SIG-M5 treated with dmso at 0.1 percent for 504 hours (cell line): ENCODE measurements around the gene SMYD2.
"Not testable (repeated sequence)": the region's sequence is repeated elsewhere in the genome, so short reads cannot be mapped to it uniquely, and the experiment has no call there.

Source experiments
- DNase-seq: peaks from one replicate; lab custom pipeline; 2025; ENCODE audit not compliant: unreplicated experiment; lab: John Stamatoyannopoulos, UW

Gene SMYD2

GRCh38 chr1:214271174-214271858, 9.6 kb upstream of the SMYD2 start:
- DNase-seq = no peak

DNA sequence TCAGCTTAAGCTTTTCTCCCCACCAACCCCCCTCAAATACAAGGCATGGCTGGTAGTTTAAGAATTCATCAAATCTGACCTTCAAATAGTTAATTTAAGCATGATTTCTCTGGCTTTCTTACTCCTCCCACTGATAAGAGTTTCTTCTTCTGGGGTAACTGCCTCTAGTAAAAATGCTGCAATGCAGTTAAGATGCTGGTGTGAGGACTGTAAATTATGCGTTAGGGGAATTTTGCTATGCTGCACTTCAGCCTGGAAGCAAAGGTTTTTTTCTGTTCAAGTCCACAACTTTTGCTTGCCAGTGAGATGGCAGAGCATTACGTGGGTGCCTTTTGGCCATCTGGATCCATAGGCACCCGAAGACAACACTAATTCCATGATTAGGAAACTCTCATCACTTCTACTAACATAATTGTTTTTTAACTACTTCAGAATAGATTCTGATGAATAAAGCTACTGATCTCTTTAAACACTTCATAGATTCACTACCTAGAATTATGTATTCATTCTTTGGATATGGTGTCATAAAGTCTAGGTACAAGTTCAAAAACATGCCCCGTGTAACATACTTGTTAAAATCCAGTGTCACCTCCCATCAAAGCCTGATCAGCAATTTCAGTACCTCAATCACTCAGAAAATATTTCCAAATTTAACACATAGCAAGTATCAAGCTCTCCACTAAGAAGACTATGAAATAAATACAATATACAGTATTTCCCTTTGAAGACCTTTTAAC, 8.8 kb upstream of the SMYD2 start:
- DNase-seq = no peak

DNA sequence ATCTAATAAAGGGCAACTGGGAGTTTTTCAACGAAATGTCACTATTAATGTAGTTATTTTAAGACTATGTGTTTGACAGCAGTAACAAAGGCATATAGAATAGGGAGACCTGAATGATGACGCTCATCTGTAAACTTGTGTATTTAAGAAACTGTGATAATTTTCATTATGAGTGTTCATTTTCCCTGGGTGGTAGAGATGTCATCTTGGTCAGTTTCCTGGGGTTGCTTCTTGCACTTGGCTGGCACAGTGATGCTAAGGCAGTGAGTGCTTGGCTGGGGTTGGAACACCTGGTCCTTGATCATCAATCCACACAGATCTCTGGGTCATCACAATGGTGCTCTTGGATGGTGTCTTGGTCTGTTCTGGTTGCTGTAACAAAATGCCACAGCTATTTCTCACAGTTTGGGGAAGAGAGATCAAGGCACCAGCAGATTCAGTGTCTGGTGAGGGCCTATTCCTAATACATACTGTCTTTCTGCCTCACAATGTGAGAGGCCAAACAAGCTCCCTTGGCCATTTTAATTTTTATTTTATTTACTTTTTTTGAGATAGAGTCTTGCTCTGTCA, 7.9 kb upstream of the SMYD2 start:
- no peak for DNase-seq

DNA sequence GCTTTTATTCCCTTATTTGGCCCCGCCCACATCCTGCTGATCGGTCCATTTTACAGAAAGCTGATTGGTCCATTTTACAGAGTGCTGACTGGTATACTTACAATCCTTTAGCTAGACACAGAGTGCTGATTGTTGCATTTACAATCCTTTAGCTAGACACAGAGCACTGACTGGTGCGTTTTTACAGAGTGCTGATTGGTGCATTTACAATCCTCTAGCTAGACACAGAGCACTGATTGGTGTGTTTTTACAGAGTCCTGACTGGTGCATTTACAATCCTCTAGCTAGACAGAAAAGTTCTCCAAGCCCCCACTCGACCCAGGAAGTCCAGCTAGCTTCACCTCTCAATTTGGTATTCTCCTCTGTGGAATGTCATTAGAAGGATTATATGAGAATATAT, 5.3 kb upstream of the SMYD2 start:
- not testable (repeated sequence) for DNase-seq

DNA sequence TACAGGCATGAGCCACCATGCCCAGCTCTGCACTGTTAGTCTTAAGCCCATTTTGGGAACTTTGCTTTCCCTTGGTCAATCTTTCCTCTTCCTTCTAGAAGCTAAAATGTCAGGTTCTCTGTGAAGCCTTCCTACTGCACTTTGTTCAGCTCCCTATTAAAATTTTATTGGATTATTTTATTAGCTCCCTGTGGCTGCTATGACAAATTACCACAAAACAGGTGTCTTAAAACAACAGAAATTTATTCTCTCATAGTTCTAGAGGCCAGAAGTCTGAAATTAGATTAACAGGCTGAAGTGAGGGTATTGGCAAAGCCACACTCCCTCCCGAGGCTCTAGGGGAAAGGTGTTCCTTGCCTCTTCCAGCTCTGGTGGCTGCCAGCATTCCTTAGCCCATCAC, 4.2 kb upstream of the SMYD2 start:
- DNase-seq = no peak

DNA sequence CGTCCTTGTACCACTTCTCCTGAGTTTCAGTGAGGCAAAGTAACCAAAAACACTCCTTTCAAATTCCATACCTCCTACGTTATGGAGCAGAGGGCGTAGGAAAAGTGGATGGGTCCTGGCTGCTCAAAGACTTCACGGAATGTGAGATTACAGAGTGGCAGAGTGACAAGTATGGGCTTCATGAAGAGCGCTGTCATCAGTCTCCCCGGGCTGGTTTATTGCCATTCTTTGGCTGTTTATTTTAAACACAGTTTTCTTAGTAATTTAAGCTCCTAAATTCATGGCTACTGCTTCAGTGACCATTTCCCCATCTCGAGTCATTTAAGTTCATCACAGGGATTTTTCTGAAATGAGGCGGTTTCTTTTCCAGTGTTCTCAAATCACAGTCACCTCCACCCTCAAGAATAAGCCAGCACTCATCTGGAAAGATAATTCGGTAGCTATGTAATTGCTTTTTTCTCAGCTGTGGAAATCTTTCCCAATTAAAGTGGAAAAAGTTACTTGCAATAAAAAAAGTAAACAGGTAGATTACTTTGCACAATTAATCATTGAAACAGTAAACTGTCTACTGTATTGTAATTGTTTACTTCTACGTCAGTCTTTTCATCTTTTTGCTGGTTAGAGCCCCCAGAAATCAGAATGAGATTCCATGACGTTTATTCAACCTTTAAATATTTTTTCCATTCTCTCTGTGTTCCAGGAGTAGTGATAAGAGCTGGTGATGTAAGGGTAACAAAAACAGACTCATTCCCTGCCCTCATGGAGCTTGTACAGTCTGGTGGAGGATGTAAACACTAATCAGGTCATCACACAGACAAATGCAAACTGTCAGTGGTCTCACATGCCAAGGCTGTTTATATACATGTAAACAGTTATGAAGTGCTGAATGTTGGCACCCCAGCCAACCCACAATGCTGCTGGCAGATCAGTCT, 3.0 kb upstream of the SMYD2 start:
- DNase-seq = no peak

- DNase-seq = peak; percentile 65
Measured at GRCh38 chr1:214280386-214281020, 456 bp upstream of the SMYD2 start.

DNA sequence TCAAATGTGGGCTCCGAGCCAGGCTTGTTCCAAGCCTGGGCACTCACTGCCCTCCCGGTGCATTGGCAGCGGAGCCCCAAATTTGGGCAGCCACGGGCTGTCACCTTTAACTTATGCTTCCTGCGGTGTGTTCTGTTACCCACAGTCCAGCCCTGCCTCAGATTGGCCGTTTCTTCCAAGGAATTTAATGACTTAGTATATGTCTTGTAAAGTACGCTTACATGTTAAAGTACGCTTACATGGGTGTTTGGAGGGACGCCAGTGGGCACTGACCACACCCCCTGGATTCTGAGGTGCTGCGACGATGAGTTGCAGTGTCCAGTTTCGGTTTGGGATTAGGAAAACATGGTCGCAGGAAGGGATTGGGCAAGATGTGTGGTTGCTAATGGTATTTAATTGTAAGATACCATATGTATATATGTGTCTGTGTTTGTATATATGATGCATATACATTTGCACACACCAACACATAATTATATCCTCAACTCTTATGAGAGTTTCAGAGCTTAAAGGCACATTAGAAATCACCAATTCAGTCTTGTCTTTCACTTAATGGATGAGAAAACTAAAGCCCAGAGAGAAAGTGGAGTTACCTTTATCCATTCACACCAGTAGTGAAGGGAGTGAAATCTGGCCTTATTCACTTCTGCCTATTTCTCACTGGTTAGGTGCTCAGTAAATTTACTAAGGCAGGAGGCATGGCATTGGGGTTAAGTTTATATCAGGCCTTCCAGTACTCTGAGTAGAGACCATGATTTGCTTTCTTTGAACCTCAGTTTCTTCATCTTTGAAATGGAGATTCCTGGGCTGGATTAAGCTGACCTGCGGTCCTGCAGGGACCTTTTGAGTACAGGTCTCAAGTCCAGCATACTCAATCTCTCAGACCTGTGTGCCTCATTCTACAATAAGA, 1.0 kb downstream of the SMYD2 start:
- peak; percentile 44 for DNase-seq

DNA sequence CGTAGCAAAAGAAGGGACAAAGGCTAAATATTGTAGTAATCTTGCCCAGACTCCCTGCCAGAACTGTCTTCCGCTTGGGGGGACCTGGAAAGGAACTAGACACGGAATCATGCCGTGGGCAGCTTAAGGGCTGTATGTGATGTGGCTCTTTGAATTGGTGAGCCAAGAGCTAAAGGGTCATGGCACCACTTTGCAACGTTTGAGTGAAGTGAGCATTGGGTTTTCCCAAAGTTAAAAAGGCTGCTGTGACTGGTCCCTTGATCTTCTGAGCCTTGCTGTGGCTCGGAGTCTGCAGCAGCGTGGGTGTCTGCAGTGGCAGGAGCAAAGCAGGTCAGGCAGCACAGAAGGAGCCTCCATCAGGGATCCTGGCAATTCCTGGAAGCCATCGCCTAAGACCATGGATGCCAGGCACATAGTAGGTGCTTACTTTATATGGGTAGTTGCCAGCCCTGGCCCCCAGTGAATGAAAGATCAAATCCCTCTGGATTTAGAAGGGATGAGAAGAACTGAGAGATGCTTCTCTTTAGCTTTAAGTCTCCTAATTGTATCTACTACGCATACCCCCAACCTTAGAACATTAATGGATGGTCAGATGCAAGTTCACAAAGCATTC, 1.8 kb downstream of the SMYD2 start:
- no peak for DNase-seq

DNA sequence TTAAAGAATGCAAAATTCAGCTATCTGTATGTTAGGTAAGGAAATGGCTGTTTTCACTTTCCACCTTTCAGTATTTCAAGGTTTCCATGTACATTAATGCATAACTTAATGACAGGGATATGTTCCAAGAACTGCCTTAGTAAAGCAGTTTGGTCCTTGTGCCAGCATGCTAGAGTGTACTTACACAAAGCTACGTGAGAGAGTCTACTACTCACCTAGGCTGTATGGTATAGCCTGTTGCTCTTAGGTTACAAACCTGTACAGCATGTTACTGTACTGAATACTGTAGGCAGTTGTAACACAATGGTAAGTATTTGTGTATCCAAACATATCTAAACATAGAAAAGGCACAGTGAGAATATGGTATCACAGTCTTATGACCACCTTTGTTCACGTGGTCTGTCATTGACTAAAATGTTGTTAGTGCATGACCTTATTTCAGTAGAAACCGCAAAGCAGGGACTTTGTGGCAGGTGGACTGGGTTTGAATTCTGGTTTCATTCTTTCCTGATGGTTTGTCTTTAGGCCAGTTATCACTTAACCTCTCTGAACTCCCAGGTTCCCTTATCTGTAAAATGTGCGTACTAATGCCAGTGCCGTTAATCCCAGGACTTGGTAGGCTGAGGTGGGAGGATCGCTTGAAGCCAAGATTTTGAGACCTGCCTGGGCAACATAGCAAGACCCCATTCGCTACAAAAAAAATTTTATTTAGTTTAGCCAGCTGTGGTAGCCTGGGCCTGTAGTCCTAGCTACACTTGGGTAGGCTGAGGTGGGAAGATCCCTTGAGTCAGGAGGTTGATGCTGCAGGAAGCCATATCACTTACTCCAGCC, 4.9 kb downstream of the SMYD2 start:
- DNase-seq = no peak

- DNase-seq = no peak
Measured at GRCh38 chr1:214287884-214288283, 6.9 kb downstream of the SMYD2 start.

DNA sequence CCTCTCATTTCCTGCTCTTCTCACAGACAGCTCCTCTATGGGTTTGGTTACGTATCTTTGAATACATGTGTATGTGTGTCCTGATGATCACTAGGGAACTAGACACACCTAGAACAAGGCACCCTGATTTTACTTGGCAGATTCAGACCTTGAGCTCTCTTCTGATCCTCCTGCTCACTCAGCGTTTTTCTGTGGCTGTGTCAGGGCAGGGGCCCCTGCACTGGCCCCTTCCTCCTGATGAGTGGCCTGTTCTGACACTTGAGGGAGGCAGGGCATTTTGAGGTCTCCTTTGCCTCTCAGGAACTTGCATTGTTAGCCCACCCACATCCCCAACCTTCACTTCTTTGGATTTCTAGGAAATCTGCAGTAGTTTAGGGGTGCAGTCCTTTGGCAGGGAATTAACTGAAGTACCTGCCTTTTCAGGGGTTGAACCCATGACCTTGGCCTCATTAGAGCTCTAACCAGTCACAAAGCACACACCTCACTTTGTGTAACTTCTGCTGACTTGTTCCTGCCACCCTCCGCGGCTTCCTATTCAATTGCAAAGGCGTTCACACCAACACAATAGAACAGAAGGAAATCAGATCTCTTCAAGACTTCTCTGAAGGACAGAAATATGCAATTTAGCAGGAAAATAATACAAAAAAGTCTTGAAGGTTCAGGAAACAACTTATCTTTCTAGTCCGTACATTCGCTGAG, 8.8 kb downstream of the SMYD2 start:
- no peak for DNase-seq

- DNase-seq = no peak
Measured at GRCh38 chr1:214290424-214291037, 9.6 kb downstream of the SMYD2 start.

- DNase-seq = peak; percentile 85
Measured at GRCh38 chr1:214292322-214292721, 11.4 kb downstream of the SMYD2 start.

DNA sequence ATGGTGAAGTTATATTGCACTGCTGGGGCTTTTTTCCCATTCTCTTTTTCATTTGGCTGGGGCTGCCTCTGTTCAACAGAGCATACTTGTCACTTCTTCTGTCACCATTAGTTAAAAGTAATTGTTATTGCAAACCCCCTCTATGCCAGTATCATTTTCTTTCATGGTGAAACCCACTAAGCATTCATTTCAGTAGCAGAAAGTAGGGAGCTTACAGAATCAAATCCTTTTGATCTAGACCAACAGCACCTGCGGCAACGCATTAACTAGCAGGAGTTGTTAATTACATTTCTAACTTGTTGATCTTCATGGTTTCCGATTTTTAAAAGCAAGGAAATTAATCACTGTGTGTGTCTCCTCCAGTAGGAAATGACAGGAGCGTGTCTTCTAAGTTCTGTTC, 15.0 kb downstream of the SMYD2 start:
- no peak for DNase-seq

DNA sequence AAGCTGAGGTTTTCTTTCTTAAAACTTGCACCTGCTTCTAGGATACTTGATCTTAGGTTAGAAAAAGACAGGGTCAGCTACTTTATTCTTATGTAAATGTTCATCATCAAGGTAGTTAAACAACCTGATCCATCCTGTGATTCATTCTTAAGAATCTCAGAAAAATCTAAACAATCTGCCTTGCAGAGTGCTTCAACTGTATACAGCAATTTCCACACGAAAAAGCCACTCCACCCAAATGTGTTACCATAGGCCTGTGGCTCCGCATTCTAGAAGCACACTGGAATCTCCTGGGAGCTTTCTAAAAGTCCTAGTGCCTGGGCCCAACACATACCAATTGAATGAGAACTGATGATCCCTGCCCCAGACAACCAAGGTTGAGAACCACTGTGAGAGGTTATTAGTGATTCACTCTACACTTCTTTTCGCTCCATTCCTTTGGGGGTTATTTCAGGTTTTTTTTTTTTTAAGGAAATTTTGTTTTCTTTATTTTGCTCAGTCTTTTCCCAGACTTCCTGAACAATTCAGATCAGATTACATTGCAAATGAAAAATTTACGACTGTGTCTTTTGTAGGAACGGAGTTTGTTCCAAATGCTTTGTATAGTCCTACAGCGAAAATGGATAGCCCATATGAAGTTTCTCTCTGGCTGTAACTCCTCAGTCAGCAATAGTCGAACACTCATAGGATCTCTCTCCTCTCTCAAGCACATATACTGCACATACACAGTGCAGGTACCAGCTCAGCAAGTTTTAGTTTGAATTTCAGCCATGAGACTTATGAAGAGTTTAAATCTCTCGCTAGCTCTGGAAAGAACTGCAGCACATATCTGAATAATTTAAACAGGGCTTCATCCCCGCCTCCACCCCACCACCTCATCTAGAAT, 16.1 kb downstream of the SMYD2 start:
- no peak for DNase-seq
